H1 (cell line): ENCODE measurements around the gene RPL7L1. TPM values are rescaled to one million over a fixed set of nuclear protein-coding genes. Genes with fewer than 3 reads are reported as not detected.

ENCODE experiments used
- CTCF ChIA-PET: fragments of 300-600 bp; sonication (Branson Sonifier 250); formaldehyde crosslinking; loops from one replicate; lab custom pipeline; 2021; ENCODE audit not compliant: partially characterized antibody; lab: Charles Lee
- POLR2A ChIA-PET: fragments of 300-600 bp; sonication (Branson Sonifier 250); formaldehyde crosslinking; loops from one replicate; lab custom pipeline; 2021; ENCODE audit warnings: inconsistent platforms; ENCODE audit not compliant: partially characterized antibody; lab: Charles Lee
- DNase-seq, 2 experiments: peaks; one replicate each; pipeline versions ENCODE4 v3.0.0 to v3.0.0-alpha.2; 2010 to 2022; ENCODE audit warnings: low spot score in 2 of 2, low read depth in 1 of 2, mixed read lengths in 1 of 2
- FAIRE-seq: peaks from 2 replicates; lab custom pipeline; 2011; peaks lifted over from hg19 to GRCh38; lab: Jason Lieb, UNC
- H2AFZ ChIP-seq: 2 replicates; pipeline ENCODE4 v1.8.1; 2012; ENCODE audit warnings: low read length, inconsistent platforms
- H2AK5ac ChIP-seq: 2 replicates; pipeline ENCODE4 v1.6.1; 2013; ENCODE audit warnings: low read depth, low read length
- H2BK120ac ChIP-seq: replicated peaks from 2 replicates; pipeline ENCODE3; 2013; ENCODE audit warnings: low read depth, low read length, inconsistent platforms
- H2BK12ac ChIP-seq: 2 replicates; pipeline ENCODE4 v1.6.1; 2013; ENCODE audit warnings: low read depth, low read length
- H2BK15ac ChIP-seq: 2 replicates; pipeline ENCODE4 v1.6.1; 2013; ENCODE audit warnings: low read length
- H2BK20ac ChIP-seq: 2 replicates; pipeline ENCODE4 v1.6.1; 2013; ENCODE audit warnings: low read length
- H2BK5ac ChIP-seq: 2 replicates; pipeline ENCODE4 v1.6.1; 2013; ENCODE audit warnings: low read depth, low read length
- H3K14ac ChIP-seq: 2 replicates; pipeline ENCODE4 v1.6.1; 2013; ENCODE audit warnings: inconsistent platforms; ENCODE audit not compliant: insufficient read length
- H3K18ac ChIP-seq: 2 replicates; pipeline ENCODE4 v1.6.1; 2013; ENCODE audit warnings: low read length; ENCODE audit errors: extremely low read depth
- H3K23ac ChIP-seq: 2 replicates; pipeline ENCODE4 v1.6.1; 2013; ENCODE audit warnings: inconsistent platforms; ENCODE audit not compliant: insufficient read length
- H3K23me2 ChIP-seq: 2 replicates; pipeline ENCODE4 v1.6.1; 2013; ENCODE audit warnings: low read depth, low read length
- H3K27ac ChIP-seq: 2 replicates; pipeline ENCODE4 v1.6.1; 2011; ENCODE audit warnings: low read depth, low read length, inconsistent platforms
- H3K27me3 ChIP-seq, 4 experiments: replicated peaks in 1 of 4; 1 replicate in 1 of 4; 2 replicates in 3 of 4; pipeline versions ENCODE4 v1.6.1 to v1.8.1; 2011 to 2013; ENCODE audit warnings: low read length in 3 of 4, mild to moderate bottlenecking in 3 of 4, inconsistent platforms in 2 of 4, mixed read lengths in 2 of 4, moderate library complexity in 1 of 4; ENCODE audit not compliant: control insufficient read depth in 3 of 4, insufficient read depth in 3 of 4; ENCODE audit errors: extremely low read depth in 1 of 4
- H3K36me3 ChIP-seq, 4 experiments: 2 replicates each; pipeline versions ENCODE4 v1.6.1 to v1.8.1; 2011 to 2013; ENCODE audit warnings: mild to moderate bottlenecking in 4 of 4, low read length in 3 of 4, moderate library complexity in 2 of 4, control low read depth in 1 of 4, inconsistent platforms in 1 of 4; ENCODE audit not compliant: insufficient read depth in 4 of 4, control insufficient read depth in 2 of 4
- H3K4ac ChIP-seq: replicated peaks from 2 replicates; pipeline ENCODE3; 2013; ENCODE audit warnings: low read length, low read depth, mixed read lengths, inconsistent platforms; ENCODE audit not compliant: insufficient read length
- H3K4me1 ChIP-seq, 4 experiments: replicated peaks in 1 of 4; 1 replicate in 1 of 4; 2 replicates in 3 of 4; pipeline versions ENCODE4 v1.6.1 to v1.8.1; 2011 to 2013; ENCODE audit warnings: low read length in 3 of 4, inconsistent platforms in 2 of 4, mixed read lengths in 1 of 4; ENCODE audit not compliant: insufficient read depth in 4 of 4, control insufficient read depth in 3 of 4
- H3K4me2 ChIP-seq, 2 experiments: 2 replicates each; pipeline versions ENCODE4 v1.6.1 to v1.8.1; 2011 to 2013; ENCODE audit warnings: low read depth in 2 of 2, low read length in 2 of 2, control low read depth in 1 of 2, inconsistent platforms in 1 of 2, mild to moderate bottlenecking in 1 of 2; ENCODE audit not compliant: insufficient read depth in 1 of 2
- H3K4me3 ChIP-seq, 4 experiments: fragments of 200-600, 300-600 bp in 1 of 4; sonication (generic), shearing (Covaris generic), sonication (Bioruptor Twin) in 1 of 4; 2 replicates each; pipeline versions ENCODE4 v1.5.1 to v1.8.1; 2011 to 2016; ENCODE audit warnings: low read length in 4 of 4, low read depth in 3 of 4, control low read depth in 2 of 4, inconsistent platforms in 2 of 4, mild to moderate bottlenecking in 2 of 4, mixed read lengths in 1 of 4, moderate library complexity in 1 of 4; ENCODE audit not compliant: insufficient read depth in 2 of 4; ENCODE audit errors: extremely low read depth in 1 of 4
- H3K56ac ChIP-seq: replicated peaks from 2 replicates; pipeline ENCODE3; 2013; ENCODE audit warnings: low read depth, mild to moderate bottlenecking, mixed read lengths, low read length, inconsistent platforms; ENCODE audit not compliant: insufficient read length
- H3K79me1 ChIP-seq: 2 replicates; pipeline ENCODE4 v1.6.1; 2013; ENCODE audit warnings: low read depth, low read length, control low read depth
- H3K79me2 ChIP-seq, 2 experiments: 2 replicates each; pipeline versions ENCODE4 v1.6.1 to v1.8.1; 2012 to 2013; ENCODE audit warnings: low read length in 2 of 2, mild to moderate bottlenecking in 2 of 2, inconsistent platforms in 1 of 2; ENCODE audit not compliant: insufficient read depth in 2 of 2, control insufficient read depth in 1 of 2
- H3K9ac ChIP-seq, 4 experiments: replicated peaks in 1 of 4; 1 replicate in 1 of 4; 2 replicates in 3 of 4; pipeline versions ENCODE4 v1.6.1 to v1.8.1; 2011 to 2013; ENCODE audit warnings: low read depth in 3 of 4, low read length in 3 of 4, control low read depth in 2 of 4, mild to moderate bottlenecking in 2 of 4, moderate library complexity in 2 of 4, inconsistent platforms in 1 of 4; ENCODE audit errors: extremely low read depth in 1 of 4
- H3K9me3 ChIP-seq, 2 experiments: 2 replicates each; pipeline versions ENCODE4 v1.6.1 to v1.8.1; 2012 to 2013; ENCODE audit warnings: mild to moderate bottlenecking in 2 of 2, moderate library complexity in 2 of 2, control low read depth in 1 of 2, inconsistent platforms in 1 of 2, low read depth in 1 of 2, low read length in 1 of 2, mixed read lengths in 1 of 2; ENCODE audit not compliant: insufficient read depth in 2 of 2
- H4K20me1 ChIP-seq, 2 experiments: replicated peaks in 1 of 2; 2 replicates each; pipeline versions ENCODE3 to v1.8.1; 2011 to 2013; ENCODE audit warnings: inconsistent platforms in 2 of 2, low read length in 2 of 2, mild to moderate bottlenecking in 1 of 2; ENCODE audit not compliant: insufficient read depth in 2 of 2, control insufficient read depth in 1 of 2
- H4K5ac ChIP-seq: 2 replicates; pipeline ENCODE4 v1.6.1; 2013; ENCODE audit warnings: low read length, low read depth, mixed read lengths, inconsistent platforms; ENCODE audit not compliant: insufficient read length
- H4K8ac ChIP-seq: 2 replicates; pipeline ENCODE4 v1.8.0; 2013; ENCODE audit warnings: mild to moderate bottlenecking, moderate library complexity, low read length, inconsistent platforms; ENCODE audit not compliant: insufficient read depth; ENCODE audit errors: extremely low read depth
- H4K91ac ChIP-seq: replicated peaks from 2 replicates; pipeline ENCODE3; 2013; ENCODE audit warnings: low read length, mixed read lengths, inconsistent platforms; ENCODE audit not compliant: insufficient read length
- JUN ChIP-seq: IDR thresholded peaks from 2 replicates; pipeline ENCODE4 v1.6.1; 2011; ENCODE audit warnings: low read depth, mild to moderate bottlenecking, improper control_type of control experiment, low read length
- WGBS, 2 experiments: shearing (Covaris generic) in 1 of 2; methylation state at CpG; one replicate each; pipeline versions ENCODE4 v1.1.6 to v1.1.7; 2013 to 2015; ENCODE audit warnings: low lambda C conversion rate in 2 of 2, mixed read lengths in 2 of 2, inconsistent platforms in 1 of 2, low coverage in 1 of 2, missing lambda C conversion rate in 1 of 2; ENCODE audit not compliant: insufficient replicate concordance in 2 of 2, insufficient coverage in 1 of 2, insufficient read length in 1 of 2; ENCODE audit errors: extremely low coverage in 1 of 2, missing lambda C conversion rate in 1 of 2; 5-methylcytosine and 5-hydroxymethylcytosine counted together
- polyA plus RNA-seq, 7 experiments: library from polyadenylated mRNA; depleted of rRNA in 3 of 7; stranded (reverse) in 5 of 7; unstranded in 2 of 7; fragments of >200 nt in 5 of 7; fragments of 200-250 nt in 2 of 7; gene quantifications; 1 replicate in 5 of 7; 2 replicates in 1 of 7; 4 replicates in 1 of 7; pipeline versions ENCODE4 v1.2.1 to v1.2.3, GENCODE V29; 2011 to 2013; ENCODE audit warnings: missing spikeins in 2 of 7, mixed read lengths in 2 of 7
- total RNA-seq: library from RNA; stranded (reverse); fragmentation: NEBNext Ultra II Directional; extraction: Animal tissue kit (Norgen Biotek cat#: 25700); gene quantifications from 2 replicates; pipeline ENCODE4 v1.2.1, GENCODE V29; 2021

RPL7L1 gene
- total and polyA plus RNA-seq, 2 of the 8 experiments (the other 6 are each of a cell fraction or from before 2014, with no cell fraction given): 31.0 to 117 TPM

GRCh38 chr6:42923666-42924065, 44.2 kb downstream of the RPL7L1 start:
- FAIRE-seq: no peak
- no peak for TF ChIP-seq JUN

More at GRCh38 chr6:42923666-42924065, 44.2 kb downstream of the RPL7L1 start:
- no peaks in the 10 kb centered on the region for H3K79me1 ChIP-seq
- no peak overlapping the region for H2BK15ac ChIP-seq
- no peak overlapping the region for H4K91ac ChIP-seq
- H3K14ac ChIP-seq: no peak overlapping the region
- no peak overlapping the region for H2AFZ ChIP-seq
- H3K27me3 ChIP-seq: no peaks in the 10 kb centered on the region
- no peak overlapping the region for H3K4me3 ChIP-seq
- no peaks in the 10 kb centered on the region for H4K20me1 ChIP-seq
- ChIA-PET POLR2A (interaction anchor here (1.1 kb wide), 1 partner anchor 23 kb away, joined by 3 read pairs; no protein-coding TSS in a partner anchor), CTCF (interaction anchor here (0.8 kb wide), 1 partner anchor 12 kb away, joined by 3 read pairs; no protein-coding TSS in a partner anchor)
- DNase-seq: no peak
- H3K23ac ChIP-seq: no peak overlapping the region
- H3K9me3 ChIP-seq: no peaks in the 10 kb centered on the region
- no peak overlapping the region for H2BK12ac ChIP-seq
- H3K79me2 ChIP-seq: no peaks in the 10 kb centered on the region
- H3K56ac ChIP-seq: no peak overlapping the region
- H3K36me3 ChIP-seq: no peaks in the 10 kb centered on the region
- H4K8ac ChIP-seq: no peak overlapping the region
- no peaks in the 10 kb centered on the region for H3K23me2 ChIP-seq
- H4K5ac ChIP-seq: no peak overlapping the region
- H3K27ac ChIP-seq: no peak overlapping the region
- H2AK5ac ChIP-seq: no peak overlapping the region
- no peak overlapping the region for H3K9ac ChIP-seq
- H3K4me1 ChIP-seq: peaks cover 0 to 6% (median 1%) of the 10 kb centered on the region in 4 experiments; a peak in 2 of 7 replicates
- no peak overlapping the region for H2BK20ac ChIP-seq
- H2BK5ac ChIP-seq: no peak overlapping the region
- H3K4me2 ChIP-seq: no peak overlapping the region
- H3K18ac ChIP-seq: no peak overlapping the region
- WGBS, 2 experiments: 100% methylated on average over 2 of the region's 2 CpGs; no CpG with 5 or more reads in 1 of the 2 experiments
- H2BK120ac ChIP-seq: no peak overlapping the region
- no peak overlapping the region for H3K4ac ChIP-seq
